Trophoblast cell (in vitro differentiated cells and primary cell): ENCODE measurements around the gene PTAFR.

ENCODE experiments used
- DNase-seq, 2 donors: peaks; one replicate each; pipeline ENCODE4 v3.0.0-alpha.2; 2016
- H2AFZ ChIP-seq: 2 replicates; pipeline ENCODE4 v1.6.1; 2013; ENCODE audit warnings: low read length, moderate library complexity, mild to moderate bottlenecking; ENCODE audit not compliant: insufficient read depth, poor library complexity
- H2AK5ac ChIP-seq: 2 replicates; pipeline ENCODE4 v1.6.1; 2013; ENCODE audit warnings: mild to moderate bottlenecking, low read length
- H2BK120ac ChIP-seq: 2 replicates; pipeline ENCODE4 v1.6.1; 2013; ENCODE audit warnings: low read length, mild to moderate bottlenecking, moderate library complexity; ENCODE audit not compliant: insufficient read depth, poor library complexity
- H2BK12ac ChIP-seq: 2 replicates; pipeline ENCODE4 v1.6.1; 2013; ENCODE audit warnings: mild to moderate bottlenecking, low read length, moderate library complexity
- H2BK5ac ChIP-seq: 2 replicates; pipeline ENCODE4 v1.6.1; 2013; ENCODE audit warnings: low read length, low read depth, moderate library complexity, mild to moderate bottlenecking; ENCODE audit not compliant: poor library complexity
- H3K14ac ChIP-seq: 2 replicates; pipeline ENCODE4 v1.6.1; 2013; ENCODE audit warnings: mild to moderate bottlenecking, low read length
- H3K18ac ChIP-seq: 2 replicates; pipeline ENCODE4 v1.6.1; 2013; ENCODE audit warnings: mild to moderate bottlenecking, low read length
- H3K23ac ChIP-seq: 2 replicates; pipeline ENCODE4 v1.6.1; 2013; ENCODE audit warnings: low read length
- H3K27ac ChIP-seq: 2 replicates; pipeline ENCODE4 v1.5.1; 2013; ENCODE audit warnings: low read depth, mild to moderate bottlenecking, inconsistent platforms, low read length, moderate library complexity
- H3K27me3 ChIP-seq: 2 replicates; pipeline ENCODE4 v1.6.1; 2013; ENCODE audit warnings: inconsistent platforms, mild to moderate bottlenecking, low read length, moderate library complexity; ENCODE audit not compliant: insufficient read depth
- H3K36me3 ChIP-seq, 2 experiments: 1 replicate in 1 of 2; 2 replicates in 1 of 2; pipeline ENCODE4 v1.6.1; 2013; ENCODE audit warnings: low read length in 2 of 2, mild to moderate bottlenecking in 2 of 2, moderate library complexity in 1 of 2; ENCODE audit not compliant: insufficient read depth in 2 of 2, control insufficient read depth in 1 of 2
- H3K4ac ChIP-seq: 2 replicates; pipeline ENCODE4 v1.6.1; 2013; ENCODE audit warnings: low read depth, mild to moderate bottlenecking, low read length, moderate library complexity
- H3K4me1 ChIP-seq, 2 experiments: 1 replicate in 1 of 2; 2 replicates in 1 of 2; pipeline ENCODE4 v1.6.1; 2013; ENCODE audit warnings: low read length in 2 of 2, mild to moderate bottlenecking in 2 of 2, moderate library complexity in 1 of 2; ENCODE audit not compliant: insufficient read depth in 2 of 2, control insufficient read depth in 1 of 2
- H3K4me2 ChIP-seq: 2 replicates; pipeline ENCODE4 v1.6.1; 2013; ENCODE audit warnings: inconsistent platforms, mild to moderate bottlenecking, low read length, moderate library complexity
- H3K4me3 ChIP-seq: 2 replicates; pipeline ENCODE4 v1.5.1; 2013; ENCODE audit warnings: mild to moderate bottlenecking, low read depth, low read length, inconsistent platforms
- H3K79me1 ChIP-seq: one replicate; pipeline ENCODE4 v1.6.1; 2013; ENCODE audit warnings: low read length
- H3K79me2 ChIP-seq: 2 replicates; pipeline ENCODE4 v1.6.1; 2013; ENCODE audit warnings: low read length, mild to moderate bottlenecking; ENCODE audit not compliant: control insufficient read depth, insufficient read depth, poor library complexity
- H3K9ac ChIP-seq: 2 replicates; pipeline ENCODE4 v1.6.1; 2013; ENCODE audit warnings: mild to moderate bottlenecking, low read length
- H3K9me3 ChIP-seq: 2 replicates; pipeline ENCODE4 v1.6.1; 2013; ENCODE audit warnings: low read depth, mild to moderate bottlenecking, control low read depth, inconsistent platforms, low read length; ENCODE audit not compliant: insufficient read depth
- H4K12ac ChIP-seq: 2 replicates; pipeline ENCODE4 v1.6.1; 2013; ENCODE audit warnings: low read depth, mild to moderate bottlenecking, low read length, moderate library complexity
- H4K8ac ChIP-seq: 2 replicates; pipeline ENCODE4 v1.6.1; 2013; ENCODE audit warnings: low read depth, mild to moderate bottlenecking, low read length, moderate library complexity
- H4K91ac ChIP-seq: one replicate; pipeline ENCODE4 v1.6.1; 2013; ENCODE audit warnings: low read depth, mild to moderate bottlenecking, low read length, moderate library complexity
- WGBS: extraction: QIAGEN DNeasy Blood & Tissue Kit; methylation state at CpG from one replicate; pipeline ENCODE4 v1.1.7; 2013; ENCODE audit warnings: missing lambda C conversion rate; ENCODE audit not compliant: insufficient read length, insufficient coverage; ENCODE audit errors: extremely low coverage; 5-methylcytosine and 5-hydroxymethylcytosine counted together

PTAFR gene

GRCh38 chr1:28159243-28159642 lies 17.2 kb downstream of the PTAFR start:
- Histone ChIP-seq H4K8ac (no peak overlapping the region), H2AK5ac (no peak overlapping the region), H2AFZ (no peak overlapping the region), H2BK5ac (no peak overlapping the region), H3K4me3 (no peak overlapping the region), H3K9ac (no peak overlapping the region), H2BK120ac (no peak overlapping the region), H2BK12ac (no peak overlapping the region), H4K91ac (no peak overlapping the region), H3K4ac (no peak overlapping the region), H3K79me1 (no peaks in the 10 kb centered on the region), H3K9me3 (peaks cover 1% of the 10 kb centered on the region), H3K27me3 (no peaks in the 10 kb centered on the region), H3K14ac (no peak overlapping the region), H3K27ac (no peak overlapping the region), H3K4me2 (no peak overlapping the region), H3K36me3 (no peaks in the 10 kb centered on the region), H4K12ac (no peak overlapping the region), H3K18ac (no peak overlapping the region), H3K79me2 (no peaks in the 10 kb centered on the region), H3K4me1 (peaks cover 5 to 8% of the 10 kb centered on the region in 2 experiments), H3K23ac (no peak overlapping the region)
- no CpG with 5 or more reads among the region's 4 CpGs for WGBS
- DNase-seq = no peak

DNA sequence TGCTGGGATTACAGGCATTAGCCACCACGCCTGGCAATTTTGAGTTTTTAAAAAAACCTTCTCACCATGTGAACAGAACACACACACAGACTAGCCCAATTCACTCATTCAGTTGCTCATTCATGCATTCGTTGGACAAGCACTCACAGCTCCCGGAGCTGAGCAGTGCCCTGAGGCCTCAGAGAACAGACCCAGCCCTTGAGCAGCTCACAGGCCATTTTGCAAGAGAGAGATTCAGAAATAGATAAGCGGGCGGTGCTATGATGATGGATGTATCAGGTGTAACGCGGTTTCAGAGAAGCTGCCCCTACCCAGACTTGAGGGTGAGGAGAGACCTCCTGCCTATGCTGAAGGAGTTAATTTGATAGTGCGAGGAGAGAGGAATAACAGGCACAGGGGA lies 18.6 kb downstream of the PTAFR start:
- no CpG with 5 or more reads among the region's 8 CpGs for WGBS
- Histone ChIP-seq H3K4me1 (peaks cover 0 to 2% of the 10 kb centered on the region in 2 experiments), H3K4me2 (no peak overlapping the region), H3K14ac (no peak overlapping the region), H3K79me1 (no peaks in the 10 kb centered on the region), H3K18ac (no peak overlapping the region), H3K4ac (no peak overlapping the region), H3K23ac (no peak overlapping the region), H2AFZ (no peak overlapping the region), H4K91ac (no peak overlapping the region), H3K4me3 (no peak overlapping the region), H3K79me2 (no peaks in the 10 kb centered on the region), H2BK120ac (no peak overlapping the region), H3K27me3 (no peaks in the 10 kb centered on the region), H2BK5ac (no peak overlapping the region), H3K36me3 (no peaks in the 10 kb centered on the region), H4K8ac (no peak overlapping the region), H2BK12ac (no peak overlapping the region), H3K27ac (no peak overlapping the region), H3K9ac (no peak overlapping the region), H3K9me3 (peaks cover 1% of the 10 kb centered on the region), H4K12ac (no peak overlapping the region), H2AK5ac (no peak overlapping the region)
- peak; percentile 72 to 86 for DNase-seq

DNA sequence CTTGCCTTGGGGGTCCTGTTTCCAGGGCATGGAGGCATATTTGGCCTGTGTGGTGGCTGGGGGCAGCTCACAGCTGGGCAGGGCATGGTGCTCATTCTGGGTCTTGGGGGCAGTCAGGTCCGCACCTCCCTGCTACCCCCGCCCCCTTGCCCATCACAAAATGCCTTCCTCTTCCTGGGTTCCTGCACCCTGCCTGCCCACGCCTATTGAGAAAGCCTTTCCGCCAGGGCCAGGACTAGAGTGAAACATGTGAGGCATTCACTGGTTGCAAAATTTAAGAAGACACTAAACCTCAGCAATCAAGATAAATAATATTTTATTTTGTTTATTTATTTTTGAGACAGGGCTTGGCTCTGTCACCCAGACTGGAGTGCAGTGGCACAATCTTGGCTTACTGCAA lies 19.7 kb downstream of the PTAFR start:
- Histone ChIP-seq H3K4me3 (peak overlapping the region; percentile 29), H2AK5ac (no peak overlapping the region), H3K23ac (no peak overlapping the region), H2BK5ac (no peak overlapping the region), H3K27ac (no peak overlapping the region), H3K79me2 (no peaks in the 10 kb centered on the region), H3K36me3 (no peaks in the 10 kb centered on the region), H3K9ac (no peak overlapping the region), H3K27me3 (no peaks in the 10 kb centered on the region), H2BK120ac (no peak overlapping the region), H3K18ac (no peak overlapping the region), H4K8ac (no peak overlapping the region), H2AFZ (peak overlapping the region; percentile 17), H3K4me2 (no peak overlapping the region), H3K9me3 (peaks cover 1% of the 10 kb centered on the region), H3K4me1 (peaks cover 0 to 2% of the 10 kb centered on the region in 2 experiments), H3K14ac (no peak overlapping the region), H4K12ac (no peak overlapping the region), H3K79me1 (no peaks in the 10 kb centered on the region), H4K91ac (no peak overlapping the region), H3K4ac (no peak overlapping the region), H2BK12ac (peak overlapping the region; percentile 12)
- no peak for DNase-seq
- no CpG with 5 or more reads among the region's 4 CpGs for WGBS

DNA sequence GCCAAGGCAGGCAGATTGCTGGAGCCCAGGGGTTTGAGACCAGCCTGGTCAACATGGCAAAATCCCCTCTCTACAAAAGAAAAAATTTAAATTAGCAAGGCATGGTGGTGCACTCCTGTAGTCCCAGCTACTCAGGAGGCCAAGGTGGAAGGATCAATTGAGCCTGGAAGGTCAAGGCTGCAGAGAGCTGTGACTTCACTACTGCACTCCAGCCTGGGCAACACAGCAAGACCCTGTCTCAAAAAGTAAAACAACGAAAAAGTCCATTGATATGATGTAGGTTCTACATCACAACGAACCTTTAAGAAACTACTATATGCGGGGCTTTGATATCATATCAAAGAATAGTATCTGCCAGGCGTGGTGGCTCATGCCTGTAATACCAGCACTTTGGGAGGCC lies 20.9 kb downstream of the PTAFR start:
- Histone ChIP-seq H2BK12ac (no peak overlapping the region), H3K27ac (no peak overlapping the region), H4K8ac (no peak overlapping the region), H2BK120ac (no peak overlapping the region), H4K12ac (no peak overlapping the region), H2AFZ (no peak overlapping the region), H3K4me3 (no peak overlapping the region), H3K36me3 (no peaks in the 10 kb centered on the region), H3K9me3 (peaks cover 1% of the 10 kb centered on the region), H3K79me2 (no peaks in the 10 kb centered on the region), H3K14ac (no peak overlapping the region), H3K27me3 (no peaks in the 10 kb centered on the region), H3K79me1 (no peaks in the 10 kb centered on the region), H3K9ac (no peak overlapping the region), H3K4ac (no peak overlapping the region), H2BK5ac (no peak overlapping the region), H4K91ac (no peak overlapping the region), H3K4me1 (peaks cover 0 to 2% of the 10 kb centered on the region in 2 experiments), H3K18ac (no peak overlapping the region), H3K23ac (no peak overlapping the region), H2AK5ac (no peak overlapping the region), H3K4me2 (no peak overlapping the region)
- DNase-seq = no peak
- no CpG with 5 or more reads among the region's 4 CpGs for WGBS
